ENCODE data around the gene MARCHF3. TPM values are rescaled to one million over a fixed set of nuclear protein-coding genes. Genes with fewer than 3 reads are reported as not detected.
"Not testable (repeated sequence)": the region's sequence is repeated elsewhere in the genome, so short reads cannot be mapped to it uniquely, and the experiment has no call there.

The MARCHF3 gene
- polyA plus RNA-seq, 10 donors, result 6.6 to 13.8 (median 9.4) TPM

DNA sequence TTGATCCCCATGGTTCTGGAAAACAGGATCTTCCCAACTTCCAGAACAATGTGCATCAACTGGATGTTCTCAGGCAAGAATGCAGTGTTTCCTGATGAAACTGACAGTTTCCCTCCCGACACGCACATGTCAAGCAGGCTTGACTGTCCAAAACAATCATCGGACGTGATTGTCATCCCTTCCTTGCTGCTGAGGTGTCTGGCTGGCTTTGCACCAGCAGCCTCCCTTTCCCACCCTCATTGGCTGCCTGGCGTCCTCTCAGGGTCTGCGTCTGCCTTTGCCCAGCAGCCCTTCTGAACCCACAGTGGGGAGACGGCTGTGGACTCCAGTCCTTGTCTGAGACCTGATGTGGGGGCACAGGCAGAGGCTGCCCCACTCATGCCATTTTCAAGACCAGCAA lies 110.8 kb downstream of the MARCHF3 start:
- peak in 1 of 3 donors; percentile 36 for DNase-seq

DNA sequence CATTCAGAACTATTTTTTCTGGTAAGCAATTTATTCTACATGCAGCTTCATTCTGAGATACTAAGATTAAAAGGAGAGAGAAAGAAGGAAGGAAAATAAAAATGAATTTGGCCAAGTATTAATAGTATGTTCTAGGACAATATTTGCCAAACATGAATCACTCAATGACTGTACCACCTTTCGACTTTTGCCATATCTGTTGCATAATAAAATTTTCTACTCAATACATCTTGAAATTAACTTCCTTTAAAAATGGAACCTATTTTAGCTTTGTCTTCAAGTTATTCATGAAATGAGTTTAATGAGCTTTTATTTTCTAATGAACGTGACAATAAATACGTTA lies 111.8 kb downstream of the MARCHF3 start:
- DNase-seq, result no peak

DNA sequence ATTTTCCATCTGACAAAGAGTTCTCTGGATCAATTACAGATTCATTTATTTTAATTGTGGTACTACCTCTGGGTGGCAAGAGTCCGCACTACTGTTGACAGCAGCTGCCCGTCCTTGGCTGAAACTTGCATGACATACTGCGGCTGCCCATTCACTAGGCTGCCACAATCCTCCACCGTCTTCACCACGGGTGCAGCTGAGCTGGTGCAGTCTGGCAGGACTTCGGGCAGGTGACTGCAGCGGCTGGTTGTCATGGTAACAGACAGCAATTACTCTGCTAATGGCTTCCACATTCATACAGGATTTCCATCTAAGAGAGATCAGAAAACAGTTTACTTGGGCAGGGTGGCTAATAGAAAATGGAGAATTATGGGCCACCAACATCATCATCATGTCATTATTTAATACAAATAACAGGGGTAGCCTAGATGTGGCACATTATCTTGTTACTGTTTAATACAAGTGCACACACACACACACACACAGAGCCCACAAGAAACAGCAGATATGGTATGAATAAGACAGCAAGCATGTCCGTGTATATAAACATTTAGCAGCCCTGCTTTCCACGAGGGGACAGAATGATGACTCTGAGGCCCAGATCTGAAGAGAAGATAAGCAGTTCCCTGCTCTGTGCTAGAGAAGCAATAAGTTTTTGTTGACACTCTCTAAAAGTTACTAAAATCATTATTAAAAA lies 112.3 kb downstream of the MARCHF3 start:
- DNase-seq, result peak in 2 of 3 donors; percentile 22 to 48

DNA sequence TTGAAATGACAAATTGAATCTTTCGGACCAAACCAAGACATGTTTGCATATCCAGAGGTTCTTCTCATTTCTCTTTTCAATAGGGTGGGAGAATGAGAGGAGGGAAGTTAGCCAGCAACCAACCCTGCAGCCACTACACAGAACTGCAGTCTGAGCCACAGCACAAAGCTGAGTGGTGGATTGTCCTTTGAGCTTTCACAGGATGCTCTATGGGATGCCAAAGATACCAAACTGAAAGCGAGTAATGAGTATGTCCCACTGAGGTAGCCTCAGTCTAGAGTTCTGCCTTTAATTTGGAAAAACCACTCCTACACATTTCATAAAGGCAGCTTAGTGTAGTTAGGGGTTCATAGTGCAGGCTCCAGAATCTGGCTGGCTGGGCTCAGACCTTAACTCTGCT lies 114.9 kb downstream of the MARCHF3 start:
- DNase-seq, result no peak

DNA sequence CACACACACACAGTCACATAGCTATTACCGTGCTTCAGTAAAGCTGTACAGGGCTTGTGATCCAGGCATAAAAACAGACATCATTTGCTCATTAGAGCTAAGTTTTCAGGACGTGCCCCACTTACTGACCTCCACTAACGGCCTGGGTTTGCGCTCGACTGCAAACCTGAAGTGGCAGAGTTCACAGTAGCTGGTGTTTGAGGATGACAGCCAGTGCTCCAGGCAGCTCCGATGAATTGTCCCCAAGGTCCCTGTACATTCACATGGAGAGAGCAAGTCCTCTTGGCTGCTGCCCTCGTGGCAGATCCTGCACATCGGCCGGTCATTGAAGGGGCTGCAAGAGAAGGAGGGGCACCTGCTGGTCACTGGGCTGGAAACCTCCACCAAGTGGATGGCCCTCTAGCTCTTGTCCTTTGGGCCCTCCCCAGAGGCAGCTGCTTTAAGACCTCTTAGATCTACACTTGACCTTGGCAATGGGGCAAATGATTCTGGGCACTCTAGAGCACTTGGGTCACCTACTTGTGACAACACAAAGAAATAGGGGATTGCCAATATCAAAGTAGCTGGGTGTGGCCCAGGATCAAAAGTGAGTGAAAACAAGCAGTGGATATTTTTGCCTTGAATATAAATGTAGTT lies 115.4 kb downstream of the MARCHF3 start:
- DNase-seq, result no peak

DNA sequence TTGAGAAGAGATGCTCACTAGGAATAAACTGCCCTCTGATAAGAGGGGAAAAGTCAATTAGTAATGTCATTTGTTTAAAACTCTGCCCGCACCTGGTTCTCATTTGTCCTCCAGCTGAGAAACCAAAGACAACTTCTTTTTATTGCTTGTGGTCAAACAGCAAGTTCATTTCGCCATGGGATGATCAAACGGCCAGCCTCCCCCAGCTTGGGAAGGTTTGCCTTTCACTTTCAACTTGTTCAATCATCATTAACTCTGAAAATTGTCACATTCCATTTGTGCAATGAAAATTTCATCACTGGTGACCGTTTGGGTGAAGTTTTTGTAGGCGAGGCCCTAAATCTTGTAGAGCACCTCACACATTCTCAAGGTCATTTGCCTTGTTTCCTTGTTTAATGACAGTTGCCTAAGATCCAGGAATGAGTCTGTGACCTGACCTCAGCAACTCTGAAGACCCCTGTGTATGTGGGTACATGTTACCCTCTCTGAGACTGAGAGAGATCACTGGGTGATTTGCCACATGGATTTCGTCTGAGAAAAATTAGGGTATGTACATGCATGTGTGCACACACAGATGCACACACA lies 117.7 kb downstream of the MARCHF3 start:
- DNase-seq, result no peak

DNA sequence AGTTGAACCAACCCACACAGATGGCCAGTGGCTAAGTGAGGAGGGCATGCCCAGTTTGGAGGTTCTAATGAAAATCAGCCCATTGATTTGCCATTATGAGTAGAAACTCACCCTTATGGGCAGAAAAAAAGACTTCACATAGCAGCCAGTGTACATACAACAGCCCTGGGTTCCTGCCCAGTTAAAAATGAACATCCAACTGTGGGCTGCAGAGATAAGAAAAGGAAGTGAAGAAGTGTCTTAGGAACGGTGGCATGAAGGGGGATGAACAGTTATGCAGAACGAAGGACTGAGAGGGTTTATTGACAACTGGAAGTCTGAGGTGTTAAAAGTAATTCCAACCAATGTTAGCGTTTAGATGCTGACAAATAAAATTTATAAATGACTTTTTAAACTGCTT lies 118.4 kb downstream of the MARCHF3 start:
- DNase-seq, result no peak

DNA sequence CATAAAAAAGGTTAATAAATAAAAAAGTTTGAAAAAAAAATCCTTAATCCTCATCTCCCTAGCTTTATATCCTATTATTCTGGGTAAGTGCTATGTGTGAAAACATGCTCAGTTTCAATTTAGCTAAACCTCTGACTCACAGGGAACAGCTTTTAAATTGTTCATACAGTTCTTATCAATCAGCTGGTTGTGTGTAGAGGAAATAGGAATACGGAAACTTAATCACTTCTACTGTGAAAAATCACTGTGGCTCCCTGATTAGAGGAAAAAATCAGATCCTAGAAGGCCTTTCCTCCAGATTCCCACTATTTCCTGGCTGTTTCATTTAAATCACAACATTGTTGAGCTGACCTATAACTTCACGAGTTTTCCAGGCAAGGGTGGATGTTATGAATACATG lies 120.5 kb downstream of the MARCHF3 start:
- DNase-seq, result no peak

DNA sequence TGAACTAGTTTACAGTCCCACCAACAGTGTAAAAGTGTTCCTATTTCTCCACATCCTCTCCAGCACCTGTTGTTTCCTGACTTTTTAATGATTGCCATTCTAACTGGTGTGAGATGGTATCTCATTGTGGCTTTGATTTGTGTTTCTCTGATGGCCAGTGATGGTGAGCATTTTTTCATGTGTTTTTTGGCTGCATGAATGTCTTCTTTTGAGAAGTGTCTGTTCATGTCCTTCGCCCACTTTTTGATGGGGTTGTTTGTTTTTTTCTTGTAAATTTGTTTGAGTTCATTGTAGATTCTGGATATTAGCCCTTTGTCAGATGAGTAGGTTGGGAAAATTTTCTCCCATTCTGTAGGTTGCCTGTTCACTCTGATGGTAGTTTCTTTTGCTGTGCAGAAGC lies 126.0 kb downstream of the MARCHF3 start:
- DNase-seq, result not testable (repeated sequence)

DNA sequence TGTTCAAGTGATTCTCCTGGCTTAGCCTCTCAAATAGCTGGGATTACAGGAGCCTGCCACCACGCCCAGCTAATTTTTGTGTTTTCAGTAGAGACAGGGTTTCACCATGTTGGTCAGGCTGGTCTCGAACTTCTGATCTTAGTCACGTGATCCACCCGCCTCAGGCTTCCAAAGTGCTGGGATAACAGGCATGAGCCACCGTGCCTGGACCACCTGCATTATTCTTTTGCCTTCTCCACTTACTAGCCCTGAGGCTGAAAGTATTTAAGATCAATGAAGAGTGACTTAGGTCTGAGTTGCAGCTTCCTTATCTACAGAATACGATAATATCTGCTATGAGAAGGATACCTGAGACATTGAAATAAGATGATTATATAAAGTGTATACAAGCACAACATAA lies 129.6 kb downstream of the MARCHF3 start:
- DNase-seq, result no peak

DNA sequence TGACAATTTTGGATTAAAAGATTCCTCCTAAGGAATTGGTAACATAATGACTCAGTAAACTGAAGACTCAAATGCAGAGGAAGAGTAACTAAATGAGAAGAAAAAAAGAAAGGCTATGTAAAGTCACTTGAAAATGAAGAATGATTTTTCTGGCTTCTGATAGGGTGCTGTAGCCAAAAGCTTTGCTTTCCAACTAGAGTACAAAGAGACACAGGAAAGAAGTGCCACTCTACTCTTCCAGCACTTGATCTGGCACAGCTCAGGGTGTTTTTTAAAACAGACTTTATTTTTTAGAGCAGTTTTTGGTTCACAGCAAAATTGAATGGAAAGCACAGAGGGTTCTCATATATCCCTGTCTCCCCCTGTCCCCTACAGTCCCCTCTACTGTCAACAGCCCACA lies 130.9 kb downstream of the MARCHF3 start:
- DNase-seq, result no peak

DNA sequence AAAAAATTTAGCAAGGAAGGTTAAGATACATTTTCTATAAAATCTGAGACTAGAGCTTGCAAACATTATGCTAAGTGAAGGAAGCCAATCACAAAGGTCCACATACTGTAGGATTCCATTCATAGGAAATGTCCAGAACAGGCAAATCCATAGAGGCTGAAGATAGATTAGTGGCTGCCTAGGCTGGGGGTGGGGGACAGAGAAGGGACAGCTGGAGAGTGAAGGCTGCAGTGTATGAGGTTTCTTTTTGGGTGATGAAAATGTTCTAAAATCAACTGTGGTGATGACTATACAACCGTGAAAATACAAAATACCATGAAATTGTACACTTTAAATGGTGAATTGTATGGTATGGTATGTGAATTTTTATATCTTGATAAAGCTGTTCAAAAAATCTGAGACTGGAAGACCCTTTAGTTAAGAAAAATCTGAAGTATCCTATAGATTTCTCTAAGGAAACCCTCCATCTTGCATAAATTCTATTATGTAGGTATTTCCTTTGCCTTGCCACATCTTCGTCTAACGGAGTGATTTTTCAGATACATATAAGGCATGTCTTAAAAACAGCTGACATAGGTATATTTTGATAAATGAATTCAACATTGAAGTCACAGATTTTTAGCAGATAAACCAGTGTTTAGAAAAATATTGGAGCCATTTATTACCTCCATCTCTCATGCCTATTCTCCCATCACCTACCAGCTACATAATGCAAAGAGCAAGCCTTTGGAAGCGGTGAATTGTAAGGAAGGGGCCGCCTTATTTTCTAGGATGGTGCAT lies 132.3 kb downstream of the MARCHF3 start:
- DNase-seq, result no peak

DNA sequence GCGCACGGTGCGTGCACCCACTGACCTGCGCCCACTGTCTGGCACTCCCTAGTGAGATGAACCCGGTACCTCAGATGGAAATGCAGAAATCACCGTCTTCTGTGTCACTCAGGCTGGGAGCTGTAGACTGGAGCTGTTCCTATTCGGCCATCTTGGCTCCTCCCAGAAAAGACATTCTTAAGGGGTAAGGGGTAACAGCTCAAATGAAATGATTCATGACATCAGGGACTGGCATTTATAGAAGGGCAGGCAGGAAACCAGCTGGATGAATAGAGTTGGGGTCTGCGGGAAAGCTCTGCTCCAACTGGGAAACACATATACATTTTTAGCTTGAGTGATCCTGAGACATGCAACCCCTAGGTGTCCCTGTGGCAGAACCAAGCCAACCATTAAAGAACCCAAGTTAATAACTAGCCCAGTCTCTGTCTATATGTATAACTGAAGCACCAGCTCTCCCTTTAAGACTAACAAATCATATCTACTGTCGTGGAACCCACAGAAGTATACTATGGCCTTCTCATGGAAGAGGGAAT lies 134.1 kb downstream of the MARCHF3 start:
- DNase-seq, result no peak

DNA sequence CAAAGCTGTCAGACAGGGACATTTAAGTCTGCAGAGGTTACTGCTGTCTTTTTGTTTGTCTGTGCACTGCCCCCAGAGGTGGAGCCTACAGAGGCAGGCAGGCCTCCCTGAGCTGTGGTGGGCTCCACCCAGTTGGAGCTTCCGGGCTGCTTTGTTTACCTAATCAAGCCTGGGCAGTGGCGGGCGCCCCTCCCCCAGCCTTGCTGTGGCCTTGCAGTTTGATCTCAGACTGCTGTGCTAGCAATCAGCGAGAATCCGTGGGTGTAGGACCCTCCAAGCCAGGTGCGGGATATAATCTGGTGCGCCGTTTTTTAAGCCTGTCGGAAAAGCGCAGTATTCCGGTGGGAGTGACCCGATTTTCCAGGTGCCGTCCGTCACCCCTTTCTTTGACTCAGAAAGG lies 134.6 kb downstream of the MARCHF3 start:
- not testable (repeated sequence) for DNase-seq

DNA sequence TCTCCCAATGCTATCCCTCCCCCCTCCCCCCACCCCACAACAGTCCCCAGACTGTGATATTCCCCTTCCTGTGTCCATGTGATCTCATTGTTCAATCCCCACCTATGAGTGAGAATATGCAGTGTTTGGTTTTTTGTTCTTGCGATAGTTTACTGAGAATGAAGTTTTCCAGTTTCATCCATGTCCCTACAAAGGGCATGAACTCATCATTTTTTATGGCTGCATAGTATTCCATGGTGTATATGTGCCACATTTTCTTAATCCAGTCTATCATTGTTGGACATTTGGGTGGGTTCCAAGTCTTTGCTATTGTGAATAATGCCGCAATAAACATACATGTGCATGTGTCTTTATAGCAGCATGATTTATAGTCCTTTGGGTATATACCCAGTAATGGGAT lies 139.9 kb downstream of the MARCHF3 start:
- not testable (repeated sequence) for DNase-seq

DNA sequence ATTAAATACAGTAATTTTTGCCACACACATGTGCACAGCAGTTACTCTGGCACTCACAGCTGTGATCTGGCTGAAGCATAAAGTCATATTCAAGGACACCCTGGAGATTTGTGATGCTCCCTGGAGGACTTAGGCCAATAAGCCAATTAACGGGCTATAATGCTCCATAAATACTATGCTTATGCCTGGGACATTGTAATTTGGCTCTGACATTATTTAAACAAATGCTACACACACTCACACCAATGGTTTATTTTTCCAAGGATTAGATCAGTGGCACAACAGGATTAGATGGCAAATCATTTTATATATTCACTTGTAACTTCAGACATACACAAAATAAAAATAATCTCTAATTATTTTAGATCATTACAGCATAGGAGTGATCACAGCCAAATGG lies 142.2 kb downstream of the MARCHF3 start:
- DNase-seq, result no peak

DNA sequence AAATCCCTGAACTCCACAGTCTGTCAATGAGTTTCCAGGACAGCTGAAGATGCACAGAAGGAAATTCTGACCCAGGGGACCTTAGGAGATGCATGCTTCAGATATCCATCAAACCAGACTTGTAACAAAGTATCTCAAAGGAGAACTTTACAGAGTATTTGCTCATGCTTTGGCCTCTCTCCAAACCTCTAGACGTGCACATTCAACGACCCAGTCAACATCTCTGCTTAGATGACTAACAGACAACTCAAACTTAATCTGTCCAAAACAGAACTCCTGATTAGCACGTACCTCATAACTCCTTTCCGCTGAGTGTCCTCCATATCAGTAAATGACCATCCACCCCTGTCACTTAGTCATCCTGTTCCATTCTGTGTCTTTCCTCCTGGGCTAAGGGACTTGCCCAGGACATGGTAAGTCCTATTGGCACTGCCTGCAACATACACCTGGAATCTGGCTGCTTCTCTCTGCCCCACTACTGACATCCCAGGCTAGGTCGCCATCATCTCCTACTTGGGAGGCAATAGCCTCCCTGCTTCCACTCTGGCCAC lies 146.0 kb downstream of the MARCHF3 start:
- DNase-seq, result peak; percentile 15 to 82 (median 58)

DNA sequence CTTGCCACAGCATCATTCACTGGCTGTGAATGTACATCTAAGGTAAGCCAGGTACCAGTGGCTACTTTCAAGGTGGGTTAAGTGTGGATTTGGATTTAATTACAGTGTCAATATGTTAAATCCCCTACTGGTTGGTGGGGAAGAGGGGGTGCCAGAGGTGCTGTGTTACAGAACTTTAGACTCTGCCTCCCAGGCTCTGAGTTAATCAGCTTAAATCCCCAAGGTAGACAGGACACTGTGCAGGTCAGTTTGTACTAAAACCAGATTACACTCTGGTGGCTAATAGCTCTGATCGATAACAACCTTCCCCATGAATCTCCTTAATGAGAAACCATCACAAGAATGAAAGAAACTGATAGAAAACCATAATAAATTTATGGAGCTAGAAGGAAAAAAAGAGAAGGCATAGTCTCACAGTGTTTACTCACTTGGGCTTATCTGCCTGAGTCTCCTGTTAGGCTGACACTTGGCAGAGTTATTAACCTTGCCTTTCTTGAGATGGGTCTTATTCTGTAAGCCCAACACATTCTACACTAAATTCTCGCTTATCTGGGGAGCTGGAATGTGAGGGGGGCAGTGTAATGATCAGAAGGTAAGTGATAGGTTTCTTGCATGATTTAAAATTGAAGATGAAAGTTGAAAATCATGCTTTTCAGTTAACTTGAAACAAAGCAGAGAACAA lies 146.7 kb downstream of the MARCHF3 start:
- DNase-seq, result no peak

DNA sequence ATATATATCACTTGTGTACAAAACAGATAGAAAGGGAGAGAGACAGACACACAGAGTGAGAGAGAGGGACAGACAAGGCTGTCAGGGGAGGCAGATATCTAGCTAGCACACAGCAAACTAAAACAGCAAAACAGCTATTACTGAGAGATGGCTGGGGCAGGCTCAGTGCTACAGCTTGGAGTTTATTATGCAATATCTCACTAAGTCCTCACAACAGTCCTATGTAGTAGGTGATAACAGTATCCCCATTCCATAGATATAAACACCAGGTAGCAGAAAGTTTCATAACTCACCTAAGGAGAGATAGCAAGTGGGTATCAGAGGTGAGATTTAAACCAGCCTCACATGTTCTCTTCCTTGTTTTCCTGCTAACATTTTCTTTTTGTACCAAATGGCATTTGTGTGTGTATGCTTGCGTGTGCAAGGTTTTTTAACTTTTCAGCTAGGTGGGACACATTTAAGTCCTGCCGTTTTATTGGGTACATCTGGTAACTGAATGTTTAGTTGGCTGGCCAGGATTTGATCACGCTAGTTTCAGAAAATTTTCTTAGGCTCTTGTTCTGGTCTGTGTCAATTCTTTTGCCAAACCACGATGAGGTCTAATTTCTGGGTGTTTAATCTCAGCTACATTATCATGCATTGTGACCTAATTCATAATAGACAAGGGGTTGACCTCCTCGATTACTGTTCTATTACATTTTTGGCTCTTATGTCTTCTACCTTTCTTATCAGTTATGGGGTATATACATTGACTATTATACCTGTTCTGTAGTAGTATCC lies 148.3 kb downstream of the MARCHF3 start:
- no peak for DNase-seq

DNA sequence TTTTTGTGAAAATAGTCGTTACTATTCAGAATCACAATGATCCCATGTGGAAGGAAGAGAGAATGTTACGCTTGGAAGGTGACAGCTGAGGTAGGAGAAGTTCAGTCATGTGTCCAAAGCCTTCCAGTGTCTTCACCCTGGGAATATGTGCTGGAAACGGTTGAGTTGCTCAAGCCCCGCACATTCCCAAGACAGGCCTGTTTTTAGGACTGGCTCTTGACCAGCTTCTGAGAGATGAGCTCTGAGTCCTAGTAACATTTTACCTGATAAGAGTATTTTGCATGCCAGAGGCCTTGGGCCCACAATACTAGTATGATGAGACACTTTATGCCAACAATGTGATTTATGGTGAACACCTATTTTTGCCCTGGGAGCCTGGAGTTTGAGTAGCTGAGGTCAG lies 151.7 kb downstream of the MARCHF3 start:
- no peak for DNase-seq

DNA sequence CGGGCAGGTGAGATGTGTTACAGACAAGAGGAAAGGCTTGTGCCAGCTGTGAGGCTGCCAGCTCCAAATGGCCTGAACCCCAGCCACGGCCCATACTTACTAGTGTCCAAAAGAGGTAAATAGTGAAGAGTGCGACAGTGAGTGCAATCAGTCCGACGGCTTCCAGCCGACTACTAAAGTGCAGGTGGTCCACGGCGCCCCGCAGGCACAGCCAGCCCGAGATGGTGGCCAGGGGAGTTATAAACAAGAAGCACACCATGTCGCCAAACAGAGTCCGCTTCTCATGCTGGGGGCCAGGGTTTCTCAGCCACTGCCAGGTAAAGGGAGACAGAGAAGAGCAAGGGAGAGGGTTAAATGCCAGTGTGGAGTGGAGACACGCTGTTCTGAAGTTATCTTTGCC lies 152.3 kb downstream of the MARCHF3 start:
- no peak for DNase-seq

Data from muscle of back (tissue), 11 donors.